Uterus (tissue), 2 donors: ENCODE measurements around the gene GOLGA7B.

Experiments used
- POLR2A ChIP-seq, 2 donors: fragments of 450-650 bp; IDR thresholded peaks; one replicate each; pipeline ENCODE4 v1.6.1; 2016; ENCODE audit warnings: antibody characterized with exemption in 2 of 2, mild to moderate bottlenecking in 1 of 2, moderate library complexity in 1 of 2
- TF ChIP-seq, protein P1 (sequence below), 4 experiments: fragments of 200-600 bp in 2 of 4; fragments of 450-650 bp in 2 of 4; sonication (generic) in 2 of 4; IDR thresholded peaks; one replicate each; pipeline ENCODE4 v1.5.1; 2016 to 2019; ENCODE audit warnings: antibody characterized with exemption in 4 of 4, mild to moderate bottlenecking in 2 of 4, moderate library complexity in 1 of 4

DNA sequence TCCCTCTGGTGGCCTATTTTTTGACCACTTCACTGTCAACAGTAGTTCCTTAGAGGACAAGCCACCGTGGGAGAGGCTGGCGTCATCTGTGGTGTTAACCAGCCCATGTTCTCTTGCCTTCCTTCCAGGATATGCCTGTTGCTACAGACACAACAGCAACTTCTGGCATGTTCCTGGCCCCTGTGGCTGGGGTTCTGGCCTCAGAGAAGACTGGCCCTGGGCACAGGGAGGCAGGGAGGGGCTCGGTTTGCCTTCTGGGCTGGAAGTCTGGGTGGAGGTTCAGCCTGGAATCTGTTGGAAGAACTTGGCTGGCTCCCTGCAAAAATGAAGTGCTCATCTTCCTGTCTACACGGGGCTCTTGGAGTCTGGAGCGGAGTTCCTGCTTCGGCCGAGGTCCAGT is 25.7 kb downstream of the GOLGA7B start:
- TF ChIP-seq POLR2A (IDR thresholded peaks at IDR 0.05) = no peak
- TF ChIP-seq, protein P1, sequence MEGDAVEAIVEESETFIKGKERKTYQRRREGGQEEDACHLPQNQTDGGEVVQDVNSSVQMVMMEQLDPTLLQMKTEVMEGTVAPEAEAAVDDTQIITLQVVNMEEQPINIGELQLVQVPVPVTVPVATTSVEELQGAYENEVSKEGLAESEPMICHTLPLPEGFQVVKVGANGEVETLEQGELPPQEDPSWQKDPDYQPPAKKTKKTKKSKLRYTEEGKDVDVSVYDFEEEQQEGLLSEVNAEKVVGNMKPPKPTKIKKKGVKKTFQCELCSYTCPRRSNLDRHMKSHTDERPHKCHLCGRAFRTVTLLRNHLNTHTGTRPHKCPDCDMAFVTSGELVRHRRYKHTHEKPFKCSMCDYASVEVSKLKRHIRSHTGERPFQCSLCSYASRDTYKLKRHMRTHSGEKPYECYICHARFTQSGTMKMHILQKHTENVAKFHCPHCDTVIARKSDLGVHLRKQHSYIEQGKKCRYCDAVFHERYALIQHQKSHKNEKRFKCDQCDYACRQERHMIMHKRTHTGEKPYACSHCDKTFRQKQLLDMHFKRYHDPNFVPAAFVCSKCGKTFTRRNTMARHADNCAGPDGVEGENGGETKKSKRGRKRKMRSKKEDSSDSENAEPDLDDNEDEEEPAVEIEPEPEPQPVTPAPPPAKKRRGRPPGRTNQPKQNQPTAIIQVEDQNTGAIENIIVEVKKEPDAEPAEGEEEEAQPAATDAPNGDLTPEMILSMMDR (IDR thresholded peaks at IDR 0.05) = no peak
